IMR-90 (cell line): ENCODE data around the gene TBPL1. TPM values are rescaled to one million over a fixed set of nuclear protein-coding genes. Genes with fewer than 3 reads are reported as not detected.

Experiments used
- ATAC-seq: fragments of 200-7000 bp; cut with Tn5 transposase; 2 replicates; pipeline ENCODE4 v1.9.1; 2020; ENCODE audit warnings: low read depth, mild to moderate bottlenecking, moderate library complexity
- BruUV-seq: library from RNA; stranded (reverse); fragments of 400-500 nt; replicated peaks from 2 replicates; lab custom pipeline; 2021; lab: Mats Ljungman, UMichigan
- CTCF ChIA-PET: fragments of 300-600 bp; formaldehyde crosslinking; extraction: SDS; loops from one replicate; lab custom pipeline; 2021; ENCODE audit warnings: antibody characterized with exemption; lab: Yijun Ruan, JAX
- POLR2A ChIA-PET: fragments of 300-600 bp; sonication (Branson Sonifier 250); formaldehyde crosslinking; loops from one replicate; lab custom pipeline; 2022; ENCODE audit warnings: antibody characterized with exemption; ENCODE audit not compliant: unreplicated experiment; lab: Charles Lee
- DNase-seq: peaks from one replicate; pipeline ENCODE4 v3.0.0; 2013
- H2AFZ ChIP-seq: replicated peaks from 2 replicates; pipeline ENCODE3; 2013; ENCODE audit warnings: low read length, mild to moderate bottlenecking; ENCODE audit not compliant: poor library complexity
- H2AK5ac ChIP-seq: 2 replicates; pipeline ENCODE4 v1.6.1; 2013; ENCODE audit warnings: low read depth, low read length, inconsistent platforms
- H2AK9ac ChIP-seq: replicated peaks from 2 replicates; pipeline ENCODE3; 2013; ENCODE audit warnings: mild to moderate bottlenecking, low read depth, low read length, moderate library complexity; ENCODE audit not compliant: poor library complexity
- H2BK120ac ChIP-seq: 2 replicates; pipeline ENCODE4 v1.6.1; 2013; ENCODE audit warnings: low read depth, low read length, inconsistent platforms
- H2BK15ac ChIP-seq: 3 replicates; pipeline ENCODE4 v1.6.1; 2013; ENCODE audit warnings: low read depth, low read length, inconsistent platforms
- H2BK20ac ChIP-seq: 2 replicates; pipeline ENCODE4 v1.6.1; 2013; ENCODE audit warnings: low read depth, mild to moderate bottlenecking, inconsistent platforms, low read length, moderate library complexity
- H2BK5ac ChIP-seq: 2 replicates; pipeline ENCODE4 v1.6.1; 2013; ENCODE audit warnings: mild to moderate bottlenecking, low read depth, low read length, inconsistent platforms; ENCODE audit not compliant: poor library complexity, severe bottlenecking
- H3K14ac ChIP-seq: replicated peaks from 2 replicates; pipeline ENCODE4 v1.6.1; 2013; ENCODE audit warnings: low read depth, low read length, inconsistent platforms
- H3K18ac ChIP-seq: 2 replicates; pipeline ENCODE4 v1.6.1; 2013; ENCODE audit warnings: low read depth, low read length, control low read depth
- H3K23ac ChIP-seq: 2 replicates; pipeline ENCODE4 v1.6.1; 2013; ENCODE audit warnings: low read depth, low read length, inconsistent platforms
- H3K27ac ChIP-seq: 2 replicates; pipeline ENCODE4 v1.5.1; 2013; ENCODE audit warnings: mild to moderate bottlenecking, control low read depth, low read length; ENCODE audit not compliant: insufficient read depth
- H3K27me3 ChIP-seq: 2 replicates; pipeline ENCODE4 v1.6.1; 2013; ENCODE audit warnings: low read length; ENCODE audit not compliant: control insufficient read depth, insufficient read depth
- H3K36me3 ChIP-seq: 2 replicates; pipeline ENCODE4 v1.6.1; 2013; ENCODE audit warnings: low read length, mixed read lengths; ENCODE audit not compliant: control insufficient read depth, insufficient read depth
- H3K4ac ChIP-seq: 2 replicates; pipeline ENCODE4 v1.6.1; 2013; ENCODE audit warnings: low read depth, low read length, inconsistent platforms
- H3K4me1 ChIP-seq: 2 replicates; pipeline ENCODE4 v1.6.1; 2013; ENCODE audit warnings: low read length, mixed read lengths; ENCODE audit not compliant: control insufficient read depth, insufficient read depth
- H3K4me2 ChIP-seq: 2 replicates; pipeline ENCODE4 v1.6.1; 2013; ENCODE audit warnings: low read depth, mild to moderate bottlenecking, control low read depth, low read length, moderate library complexity
- H3K4me3 ChIP-seq: 2 replicates; pipeline ENCODE4 v1.5.1; 2013; ENCODE audit warnings: low read depth, mild to moderate bottlenecking, control low read depth, low read length, moderate library complexity; ENCODE audit not compliant: insufficient read depth
- H3K56ac ChIP-seq: 2 replicates; pipeline ENCODE4 v1.6.1; 2013; ENCODE audit warnings: low read length, inconsistent platforms; ENCODE audit not compliant: insufficient read depth; ENCODE audit errors: extremely low read depth
- H3K79me1 ChIP-seq, 2 experiments: 2 replicates each; pipeline ENCODE4 v1.6.1; 2013; ENCODE audit warnings: low read length in 2 of 2, inconsistent platforms in 1 of 2, low read depth in 1 of 2
- H3K9ac ChIP-seq: 2 replicates; pipeline ENCODE4 v1.6.1; 2013; ENCODE audit warnings: low read depth, low read length, control low read depth
- H3K9me1 ChIP-seq: 2 replicates; pipeline ENCODE4 v1.6.1; 2013; ENCODE audit warnings: low read length, inconsistent platforms; ENCODE audit not compliant: insufficient read depth
- H3K9me3 ChIP-seq: 2 replicates; pipeline ENCODE4 v1.6.1; 2013; ENCODE audit warnings: low read length; ENCODE audit not compliant: control insufficient read depth, insufficient read depth
- H4K20me1 ChIP-seq: 2 replicates; pipeline ENCODE4 v1.6.1; 2013; ENCODE audit warnings: low read length, inconsistent platforms; ENCODE audit not compliant: insufficient read depth
- H4K5ac ChIP-seq: 2 replicates; pipeline ENCODE4 v1.6.1; 2013; ENCODE audit warnings: mild to moderate bottlenecking, low read depth, low read length, control low read depth
- H4K8ac ChIP-seq, 2 experiments: 2 replicates each; pipeline ENCODE4 v1.6.1; 2013; ENCODE audit warnings: low read depth in 2 of 2, low read length in 2 of 2, control low read depth in 1 of 2, inconsistent platforms in 1 of 2
- H4K91ac ChIP-seq: 2 replicates; pipeline ENCODE4 v1.6.1; 2013; ENCODE audit warnings: low read depth, low read length, inconsistent platforms; ENCODE audit not compliant: insufficient read depth
- BHLHE40 ChIP-seq: fragments of 150-350 bp; IDR thresholded peaks from 2 replicates; pipeline ENCODE4 v1.6.1; 2016; ENCODE audit warnings: mild to moderate bottlenecking, low read depth, low read length
- CEBPB ChIP-seq: IDR thresholded peaks from 2 replicates; pipeline ENCODE4 v1.6.1; 2012; ENCODE audit warnings: low read depth, low read length, improper control_type of control experiment
- CHD1 ChIP-seq: IDR thresholded peaks from 2 replicates; pipeline ENCODE4 v1.6.1; 2012; ENCODE audit warnings: low read depth, low read length, improper control_type of control experiment
- FOS ChIP-seq: fragments of 150-350 bp; IDR thresholded peaks from 2 replicates; pipeline ENCODE4 v1.6.1; 2016; ENCODE audit warnings: low read depth, low read length
- MAFK ChIP-seq: IDR thresholded peaks from 2 replicates; pipeline ENCODE4 v1.6.1; 2012; ENCODE audit warnings: low read depth, low read length, improper control_type of control experiment
- MXI1 ChIP-seq: IDR thresholded peaks from 2 replicates; pipeline ENCODE4 v1.6.1; 2012; ENCODE audit warnings: low read depth, mild to moderate bottlenecking, low read length, moderate library complexity, borderline replicate concordance
- NFE2L2 ChIP-seq: fragments of 150-350 bp; IDR thresholded peaks from 2 replicates; pipeline ENCODE4 v1.6.1; 2016; ENCODE audit warnings: low read depth, mild to moderate bottlenecking, low read length
- POLR2A ChIP-seq: IDR thresholded peaks from 2 replicates; pipeline ENCODE4 v1.6.1; 2012; ENCODE audit warnings: mild to moderate bottlenecking, low read depth, low read length
- RCOR1 ChIP-seq: IDR thresholded peaks from 2 replicates; pipeline ENCODE4 v1.6.1; 2012; ENCODE audit warnings: mild to moderate bottlenecking, low read length, improper control_type of control experiment; ENCODE audit not compliant: insufficient replicate concordance
- RFX5 ChIP-seq: IDR thresholded peaks from 2 replicates; pipeline ENCODE4 v1.8.0; 2012; ENCODE audit warnings: low read depth, mild to moderate bottlenecking, low read length, moderate library complexity
- SMC3 ChIP-seq: fragments of 150-350 bp; IDR thresholded peaks from 2 replicates; pipeline ENCODE4 v1.6.1; 2016; ENCODE audit warnings: low read depth, mild to moderate bottlenecking, antibody characterized with exemption, low read length, moderate library complexity
- USF2 ChIP-seq: fragments of 150-350 bp; IDR thresholded peaks from 2 replicates; pipeline ENCODE4 v1.6.1; 2017; ENCODE audit warnings: mild to moderate bottlenecking, antibody characterized with exemption, low read length, low read depth
- WGBS, 2 experiments: methylation state at CpG; one replicate each; pipeline versions ENCODE4 v1.1.5 to v1.1.7; 2013; ENCODE audit warnings: missing lambda C conversion rate in 2 of 2; ENCODE audit not compliant: insufficient read length in 1 of 2; ENCODE audit errors: extremely low coverage in 2 of 2; 5-methylcytosine and 5-hydroxymethylcytosine counted together
- dilution Hi-C: fragments of 300-500 bp; cut with HindIII; formaldehyde crosslinking; loops from one replicate; pipeline ENCODE4 v1.14.3; 2018; ENCODE audit warnings: low sequenced_read_pairs; ENCODE audit not compliant: unreplicated experiment
- in situ Hi-C: fragments of 300-500 bp; cut with MboI; formaldehyde crosslinking; loops from 3 replicates; pipeline ENCODE4 v1.14.3; 2019; ENCODE audit warnings: low sequenced_read_pairs, inconsistent platforms, mixed read lengths
- intact Hi-C: fragments of 100-400 bp; cut with micrococcal nuclease; formaldehyde crosslinking; loops from 2 replicates; pipeline ENCODE4 v1.10.0; 2022
- polyA plus RNA-seq, 3 experiments: library from polyadenylated mRNA; depleted of rRNA; stranded (reverse); fragments of >200 nt; gene quantifications; 2 replicates each; pipeline ENCODE4 v1.2.3, GENCODE V29; 2012; ENCODE audit warnings: low replicate concordance in 1 of 3
- total RNA-seq: library from RNA; depleted of rRNA; stranded (reverse); fragments of >200 nt; gene quantifications from 2 replicates; pipeline ENCODE4 v1.2.3, GENCODE V29; 2012
- TF ChIP-seq, protein P1 (sequence below): fragments of 150-350 bp; IDR thresholded peaks from 2 replicates; pipeline ENCODE4 v1.6.1; 2016; ENCODE audit warnings: low read depth, mild to moderate bottlenecking, low read length, moderate library complexity, borderline replicate concordance
- TF ChIP-seq, protein P2 (sequence below): conservative IDR thresholded peaks from 2 replicates; pipeline ENCODE4 v1.5.1; 2012; ENCODE audit warnings: mild to moderate bottlenecking, low read depth, low read length, improper control_type of control experiment

TBPL1 gene
- total and polyA plus RNA-seq, 2 of the 4 experiments (the other 2 are of a cell fraction), result 25.6 to 32.5 TPM

GRCh38 chr6:133973109-133973971, 20.3 kb downstream of the TBPL1 start:
- in situ Hi-C loops (loop anchor here (5.0 kb wide), 1 partner anchor 89 kb away; no protein-coding TSS in a partner anchor), dilution Hi-C loops (no loop called here), intact Hi-C loops (loop anchor here (1.0 kb wide), 3 partner anchors 49 to 124 kb away; no protein-coding TSS in a partner anchor)
- H3K4ac ChIP-seq, result no peak overlapping the region
- no TSS peak for BruUV-seq
- H4K5ac ChIP-seq, result no peak overlapping the region
- H2AK5ac ChIP-seq, result no peak overlapping the region
- no peaks in the 10 kb centered on the region for H3K9me1 ChIP-seq
- ChIA-PET POLR2A (no interaction called here), CTCF (interaction anchor here (0.7 to 2.1 kb wide), 11 partner anchors 9 to 441 kb away, joined by 3 to 21 read pairs (median 3); no protein-coding TSS in a partner anchor)
- H2BK5ac ChIP-seq, result no peak overlapping the region
- no peak overlapping the region for H2BK120ac ChIP-seq
- H2BK20ac ChIP-seq, result no peak overlapping the region
- peaks cover 2% of the 10 kb centered on the region; the same call in 1 of the 2 replicates for H3K4me1 ChIP-seq
- no peak overlapping the region for H3K56ac ChIP-seq
- H2AK9ac ChIP-seq, result no peak overlapping the region
- peaks cover 17 to 37% of the 10 kb centered on the region in 2 experiments for H3K79me1 ChIP-seq
- H4K20me1 ChIP-seq, result peaks cover 24% of the 10 kb centered on the region; the same call in 1 of the 2 replicates
- DNase-seq (peak; percentile 72), ATAC-seq (peak; percentile 74)
- no peak overlapping the region for H4K8ac ChIP-seq
- H3K4me2 ChIP-seq, result no peak overlapping the region
- no peak overlapping the region for H3K9ac ChIP-seq
- no peak overlapping the region for H2AFZ ChIP-seq
- H3K27ac ChIP-seq, result no peak overlapping the region
- H3K23ac ChIP-seq, result no peak overlapping the region
- H2BK15ac ChIP-seq, result no peak overlapping the region
- no peak overlapping the region for H3K18ac ChIP-seq
- no peaks in the 10 kb centered on the region for H3K36me3 ChIP-seq
- no peak overlapping the region for H4K91ac ChIP-seq
- WGBS, 2 experiments, result no CpG with 5 or more reads among the region's 4 CpGs
- H3K14ac ChIP-seq, result no peak overlapping the region
- H3K27me3 ChIP-seq, result no peaks in the 10 kb centered on the region
- H3K9me3 ChIP-seq, result no peaks in the 10 kb centered on the region
- no peak overlapping the region for H3K4me3 ChIP-seq
- TF ChIP-seq CEBPB (no peak), RFX5 (no peak), CHD1 (no peak), MXI1 (no peak), SMC3 (peak; percentile 80), USF2 (no peak), FOS (no peak), POLR2A (no peak), MAFK (no peak), NFE2L2 (no peak), RCOR1 (no peak), BHLHE40 (no peak)
- TF ChIP-seq, protein P1, sequence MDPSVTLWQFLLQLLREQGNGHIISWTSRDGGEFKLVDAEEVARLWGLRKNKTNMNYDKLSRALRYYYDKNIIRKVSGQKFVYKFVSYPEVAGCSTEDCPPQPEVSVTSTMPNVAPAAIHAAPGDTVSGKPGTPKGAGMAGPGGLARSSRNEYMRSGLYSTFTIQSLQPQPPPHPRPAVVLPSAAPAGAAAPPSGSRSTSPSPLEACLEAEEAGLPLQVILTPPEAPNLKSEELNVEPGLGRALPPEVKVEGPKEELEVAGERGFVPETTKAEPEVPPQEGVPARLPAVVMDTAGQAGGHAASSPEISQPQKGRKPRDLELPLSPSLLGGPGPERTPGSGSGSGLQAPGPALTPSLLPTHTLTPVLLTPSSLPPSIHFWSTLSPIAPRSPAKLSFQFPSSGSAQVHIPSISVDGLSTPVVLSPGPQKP, result no peak
- TF ChIP-seq, protein P2, sequence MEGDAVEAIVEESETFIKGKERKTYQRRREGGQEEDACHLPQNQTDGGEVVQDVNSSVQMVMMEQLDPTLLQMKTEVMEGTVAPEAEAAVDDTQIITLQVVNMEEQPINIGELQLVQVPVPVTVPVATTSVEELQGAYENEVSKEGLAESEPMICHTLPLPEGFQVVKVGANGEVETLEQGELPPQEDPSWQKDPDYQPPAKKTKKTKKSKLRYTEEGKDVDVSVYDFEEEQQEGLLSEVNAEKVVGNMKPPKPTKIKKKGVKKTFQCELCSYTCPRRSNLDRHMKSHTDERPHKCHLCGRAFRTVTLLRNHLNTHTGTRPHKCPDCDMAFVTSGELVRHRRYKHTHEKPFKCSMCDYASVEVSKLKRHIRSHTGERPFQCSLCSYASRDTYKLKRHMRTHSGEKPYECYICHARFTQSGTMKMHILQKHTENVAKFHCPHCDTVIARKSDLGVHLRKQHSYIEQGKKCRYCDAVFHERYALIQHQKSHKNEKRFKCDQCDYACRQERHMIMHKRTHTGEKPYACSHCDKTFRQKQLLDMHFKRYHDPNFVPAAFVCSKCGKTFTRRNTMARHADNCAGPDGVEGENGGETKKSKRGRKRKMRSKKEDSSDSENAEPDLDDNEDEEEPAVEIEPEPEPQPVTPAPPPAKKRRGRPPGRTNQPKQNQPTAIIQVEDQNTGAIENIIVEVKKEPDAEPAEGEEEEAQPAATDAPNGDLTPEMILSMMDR, result peak; percentile 80
